Breast epithelium (tissue), 4 donors: Measurements from ENCODE around the gene DGKI. TPM values are rescaled to one million over a fixed set of nuclear protein-coding genes. Genes with fewer than 3 reads are reported as not detected.

ENCODE experiments used
- DNase-seq, 2 donors: peaks; one replicate each; pipeline ENCODE4 v3.0.0-alpha.2; 2019; ENCODE audit warnings: low spot score in 2 of 2
- H3K27ac ChIP-seq, 2 donors: fragments of 200-600 bp; sonication (generic) in 1 of 2; one replicate each; pipeline ENCODE4 v1.5.1; 2016 to 2019; ENCODE audit warnings: mild to moderate bottlenecking in 1 of 2
- H3K27me3 ChIP-seq, 2 donors: fragments of 200-600 bp; sonication (generic) in 1 of 2; one replicate each; pipeline versions ENCODE4 v1.5.1 to v1.6.0; 2017 to 2019; ENCODE audit warnings: control low read depth in 1 of 2, mild to moderate bottlenecking in 1 of 2
- H3K36me3 ChIP-seq: fragments of 200-600 bp; one replicate; pipeline ENCODE4 v1.5.1; 2019
- H3K4me1 ChIP-seq, 2 donors: fragments of 200-600 bp; sonication (generic); one replicate each; pipeline ENCODE4 v1.5.1; 2016 to 2019; ENCODE audit warnings: control low read depth in 1 of 2
- H3K4me3 ChIP-seq, 3 donors: fragments of 200-600 bp; sonication (generic); 1 replicate in 2 of 3; 2 replicates in 1 of 3; pipeline ENCODE4 v1.5.1; 2016 to 2019; ENCODE audit warnings: mild to moderate bottlenecking in 3 of 3, moderate library complexity in 2 of 3
- H3K9me3 ChIP-seq, 2 donors: fragments of 200-600 bp; sonication (generic) in 1 of 2; one replicate each; pipeline ENCODE4 v1.5.1; 2016 to 2019; ENCODE audit warnings: control low read depth in 1 of 2
- CTCF ChIP-seq, 3 donors: fragments of 450-650 bp; IDR thresholded peaks; one replicate each; pipeline ENCODE4 v1.5.1; 2016 to 2017; ENCODE audit warnings: antibody characterized with exemption in 3 of 3, mild to moderate bottlenecking in 3 of 3, moderate library complexity in 3 of 3
- POLR2A ChIP-seq: fragments of 450-650 bp; IDR thresholded peaks from one replicate; pipeline ENCODE4 v1.6.1; 2016; ENCODE audit warnings: antibody characterized with exemption, mild to moderate bottlenecking, moderate library complexity
- POLR2AphosphoS5 ChIP-seq, 3 donors: sonication (generic); formaldehyde crosslinking; IDR thresholded peaks; one replicate each; pipeline ENCODE4 v1.6.1; 2017; ENCODE audit warnings: antibody characterized with exemption in 3 of 3
- intact Hi-C: fragments of 100-400 bp; cut with DNase I; formaldehyde crosslinking; loops from one replicate; pipeline ENCODE4 v1.15.1; 2023; ENCODE audit warnings: low total_unique reads
- total RNA-seq, 3 donors: library from RNA; depleted of rRNA; stranded (reverse); fragments of >200 nt; gene quantifications; one replicate each; pipeline ENCODE4 v1.1.0, GENCODE V29; 2016

Gene DGKI
- total RNA-seq, 3 donors from 2014 or later, result 2.7 to 4.1 (median 2.9) TPM

- H3K9me3 ChIP-seq, result peaks cover 6 to 9% of the 10 kb centered on the region in 2 donors
- peak overlapping the region; percentile 66 to 85 for H3K27ac ChIP-seq
- H3K36me3 ChIP-seq, result peaks cover 15% of the 10 kb centered on the region
- no peak for DNase-seq
- intact Hi-C loops, result no loop called here
- TF ChIP-seq CTCF (IDR thresholded peaks at IDR 0.05) (no peak), POLR2AphosphoS5 (IDR thresholded peaks at IDR 0.05) (no peak), POLR2A (no peak)
- H3K4me1 ChIP-seq, result no peaks in the 10 kb centered on the region
- peak overlapping the region in 1 of 3 donors; percentile 7 for H3K4me3 ChIP-seq
- no peaks in the 10 kb centered on the region for H3K27me3 ChIP-seq
Observed at GRCh38 chr7:137878333-137878961, 31.7 kb upstream of the DGKI start.

- no peak overlapping the region for H3K4me3 ChIP-seq
- no peak overlapping the region for H3K27ac ChIP-seq
- no peaks in the 10 kb centered on the region for H3K4me1 ChIP-seq
- intact Hi-C loops, result no loop called here
- peaks cover 12% of the 10 kb centered on the region for H3K36me3 ChIP-seq
- H3K9me3 ChIP-seq, result peaks cover 3 to 7% of the 10 kb centered on the region in 2 donors
- H3K27me3 ChIP-seq, result no peaks in the 10 kb centered on the region
- DNase-seq, result no peak
- no peak for TF ChIP-seq CTCF (IDR thresholded peaks at IDR 0.05)
Observed at GRCh38 chr7:137877027-137877675, 30.4 kb upstream of the DGKI start.

GRCh38 chr7:137875746-137876145, 29.0 kb upstream of the DGKI start:
- no peaks in the 10 kb centered on the region for H3K9me3 ChIP-seq
- H3K4me3 ChIP-seq, result no peak overlapping the region
- H3K27ac ChIP-seq, result no peak overlapping the region
- H3K27me3 ChIP-seq, result no peaks in the 10 kb centered on the region
- intact Hi-C loops, result no loop called here
- TF ChIP-seq CTCF (IDR thresholded peaks at IDR 0.05) (no peak), POLR2AphosphoS5 (IDR thresholded peaks at IDR 0.05) (no peak), POLR2A (no peak)
- H3K4me1 ChIP-seq, result no peaks in the 10 kb centered on the region
- DNase-seq, result no peak
- no peaks in the 10 kb centered on the region for H3K36me3 ChIP-seq

- Histone ChIP-seq H3K27me3 (no peaks in the 10 kb centered on the region), H3K27ac (peak overlapping the region; percentile 52 to 75), H3K4me1 (no peaks in the 10 kb centered on the region), H3K36me3 (no peaks in the 10 kb centered on the region), H3K9me3 (no peaks in the 10 kb centered on the region), H3K4me3 (no peak overlapping the region)
- no peak for TF ChIP-seq POLR2AphosphoS5 (IDR thresholded peaks at IDR 0.05)
- TF ChIP-seq CTCF (IDR thresholded peaks at IDR 0.05), result no peak
- no peak for TF ChIP-seq POLR2A
- DNase-seq, result no peak
- intact Hi-C loops, result no loop called here
Observed at GRCh38 chr7:137873979-137874777, 27.4 kb upstream of the DGKI start.

GRCh38 chr7:137873524-137873923, 26.8 kb upstream of the DGKI start:
- no peaks in the 10 kb centered on the region for H3K36me3 ChIP-seq
- H3K27me3 ChIP-seq, result no peaks in the 10 kb centered on the region
- H3K4me3 ChIP-seq, result no peak overlapping the region
- no peaks in the 10 kb centered on the region for H3K9me3 ChIP-seq
- intact Hi-C loops, result no loop called here
- H3K27ac ChIP-seq, result peak overlapping the region; percentile 52 to 75
- TF ChIP-seq POLR2A, result no peak
- TF ChIP-seq POLR2AphosphoS5 (IDR thresholded peaks at IDR 0.05), result no peak
- TF ChIP-seq CTCF (IDR thresholded peaks at IDR 0.05), result no peak
- no peak for DNase-seq
- H3K4me1 ChIP-seq, result no peaks in the 10 kb centered on the region
